22Rv1 (cell line): ENCODE results near the gene CCDC142.

Source experiments
- ZFX ChIP-seq: fragments of 450-650 bp; IDR thresholded peaks from 2 replicates; pipeline ENCODE4 v1.6.1; 2017; ENCODE audit warnings: antibody characterized with exemption, borderline replicate concordance
- TF ChIP-seq, protein P1 (sequence below): fragments of 450-650 bp; IDR thresholded peaks from 2 replicates; pipeline ENCODE4 v1.5.1; 2017; ENCODE audit warnings: mild to moderate bottlenecking

- TF ChIP-seq, protein P1, sequence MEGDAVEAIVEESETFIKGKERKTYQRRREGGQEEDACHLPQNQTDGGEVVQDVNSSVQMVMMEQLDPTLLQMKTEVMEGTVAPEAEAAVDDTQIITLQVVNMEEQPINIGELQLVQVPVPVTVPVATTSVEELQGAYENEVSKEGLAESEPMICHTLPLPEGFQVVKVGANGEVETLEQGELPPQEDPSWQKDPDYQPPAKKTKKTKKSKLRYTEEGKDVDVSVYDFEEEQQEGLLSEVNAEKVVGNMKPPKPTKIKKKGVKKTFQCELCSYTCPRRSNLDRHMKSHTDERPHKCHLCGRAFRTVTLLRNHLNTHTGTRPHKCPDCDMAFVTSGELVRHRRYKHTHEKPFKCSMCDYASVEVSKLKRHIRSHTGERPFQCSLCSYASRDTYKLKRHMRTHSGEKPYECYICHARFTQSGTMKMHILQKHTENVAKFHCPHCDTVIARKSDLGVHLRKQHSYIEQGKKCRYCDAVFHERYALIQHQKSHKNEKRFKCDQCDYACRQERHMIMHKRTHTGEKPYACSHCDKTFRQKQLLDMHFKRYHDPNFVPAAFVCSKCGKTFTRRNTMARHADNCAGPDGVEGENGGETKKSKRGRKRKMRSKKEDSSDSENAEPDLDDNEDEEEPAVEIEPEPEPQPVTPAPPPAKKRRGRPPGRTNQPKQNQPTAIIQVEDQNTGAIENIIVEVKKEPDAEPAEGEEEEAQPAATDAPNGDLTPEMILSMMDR = no peak
- TF ChIP-seq ZFX = no peak
Measured at GRCh38 chr2:74527741-74528140, 44.9 kb upstream of the CCDC142 start.
